Fibroblast of lung (primary cell): ENCODE measurements around the gene TGFB1I1. TPM values are rescaled to one million over a fixed set of nuclear protein-coding genes. Genes with fewer than 3 reads are reported as not detected.

Experiments used
- DNase-seq, 2 donors: peaks; one replicate each; pipeline versions ENCODE4 v3.0.0 to v3.0.0-alpha.2; 2010; ENCODE audit warnings: low read depth in 2 of 2
- H2AFZ ChIP-seq: 2 replicates; pipeline ENCODE4 v1.5.1; 2012; ENCODE audit warnings: low read length, control low read depth, inconsistent platforms
- H3K27ac ChIP-seq: 2 replicates; pipeline ENCODE4 v1.5.1; 2011; ENCODE audit warnings: low read length, control low read depth; ENCODE audit not compliant: insufficient read depth
- H3K27me3 ChIP-seq: 2 replicates; pipeline ENCODE4 v1.5.1; 2011; ENCODE audit warnings: mild to moderate bottlenecking, low read length; ENCODE audit not compliant: control insufficient read depth, insufficient read depth
- H3K36me3 ChIP-seq: 2 replicates; pipeline ENCODE4 v1.5.1; 2011; ENCODE audit warnings: low read length; ENCODE audit not compliant: control insufficient read depth, insufficient read depth
- H3K4me1 ChIP-seq: 2 replicates; pipeline ENCODE4 v1.5.1; 2011; ENCODE audit warnings: low read length; ENCODE audit not compliant: control insufficient read depth, insufficient read depth; ENCODE audit errors: extremely low read depth
- H3K4me2 ChIP-seq: 2 replicates; pipeline ENCODE4 v1.5.1; 2011; ENCODE audit warnings: low read length, control low read depth; ENCODE audit not compliant: insufficient read depth; ENCODE audit errors: extremely low read depth
- H3K4me3 ChIP-seq, 4 experiments: fragments of 200-600 bp in 1 of 4; sonication (generic) in 1 of 4; replicated peaks in 1 of 4; 2 replicates each; pipeline ENCODE4 v1.5.1; 2011 to 2016; ENCODE audit warnings: low read length in 4 of 4, low read depth in 3 of 4, mild to moderate bottlenecking in 3 of 4, control low read depth in 2 of 4, inconsistent platforms in 1 of 4, mixed read lengths in 1 of 4; ENCODE audit not compliant: insufficient read depth in 1 of 4; ENCODE audit errors: control extremely low read depth in 1 of 4
- H3K79me2 ChIP-seq: 2 replicates; pipeline ENCODE4 v1.5.1; 2012; ENCODE audit warnings: mild to moderate bottlenecking, low read length, inconsistent platforms; ENCODE audit not compliant: control insufficient read depth, insufficient read depth
- H3K9ac ChIP-seq: 2 replicates; pipeline ENCODE4 v1.5.1; 2011; ENCODE audit warnings: mild to moderate bottlenecking, low read length, control low read depth; ENCODE audit not compliant: insufficient read depth
- H3K9me3 ChIP-seq: 2 replicates; pipeline ENCODE4 v1.5.1; 2012; ENCODE audit warnings: low read depth, low read length; ENCODE audit not compliant: control insufficient read depth, insufficient read depth
- H4K20me1 ChIP-seq: 2 replicates; pipeline ENCODE4 v1.5.1; 2011; ENCODE audit warnings: low read length; ENCODE audit not compliant: control insufficient read depth, insufficient read depth; ENCODE audit errors: extremely low read depth
- EZH2 ChIP-seq: IDR thresholded peaks from 2 replicates; pipeline ENCODE4 v1.5.1; 2012; ENCODE audit warnings: low read length, control low read depth, mild to moderate bottlenecking; ENCODE audit errors: missing control alignments
- polyA plus RNA-seq, 2 donors: library from polyadenylated mRNA; depleted of rRNA in 1 of 2; stranded (reverse) in 1 of 2; unstranded in 1 of 2; fragments of >200 nt; gene quantifications; 2 replicates each; pipeline ENCODE4 v1.2.1, GENCODE V29; 2011 to 2012; ENCODE audit warnings: missing spikeins in 1 of 2
- total RNA-seq: library from RNA; depleted of rRNA; stranded (reverse); fragments of >200 nt; gene quantifications from 2 replicates; pipeline ENCODE4 v1.2.1, GENCODE V29; 2014
- TF ChIP-seq, protein P1 (sequence below), 2 donors: IDR thresholded peaks in 1 of 2; conservative IDR thresholded peaks in 1 of 2; 1 replicate in 1 of 2; 2 replicates in 1 of 2; pipeline ENCODE4 v1.5.1; 2011 to 2012; ENCODE audit warnings: low read length in 2 of 2, control low read depth in 1 of 2, inconsistent platforms in 1 of 2, low read depth in 1 of 2, mild to moderate bottlenecking in 1 of 2

Gene TGFB1I1
- total and polyA plus RNA-seq, 2 donors (not counting 1 experiment from before 2014, with no cell fraction given) = 46.9 to 94.3 TPM

DNA sequence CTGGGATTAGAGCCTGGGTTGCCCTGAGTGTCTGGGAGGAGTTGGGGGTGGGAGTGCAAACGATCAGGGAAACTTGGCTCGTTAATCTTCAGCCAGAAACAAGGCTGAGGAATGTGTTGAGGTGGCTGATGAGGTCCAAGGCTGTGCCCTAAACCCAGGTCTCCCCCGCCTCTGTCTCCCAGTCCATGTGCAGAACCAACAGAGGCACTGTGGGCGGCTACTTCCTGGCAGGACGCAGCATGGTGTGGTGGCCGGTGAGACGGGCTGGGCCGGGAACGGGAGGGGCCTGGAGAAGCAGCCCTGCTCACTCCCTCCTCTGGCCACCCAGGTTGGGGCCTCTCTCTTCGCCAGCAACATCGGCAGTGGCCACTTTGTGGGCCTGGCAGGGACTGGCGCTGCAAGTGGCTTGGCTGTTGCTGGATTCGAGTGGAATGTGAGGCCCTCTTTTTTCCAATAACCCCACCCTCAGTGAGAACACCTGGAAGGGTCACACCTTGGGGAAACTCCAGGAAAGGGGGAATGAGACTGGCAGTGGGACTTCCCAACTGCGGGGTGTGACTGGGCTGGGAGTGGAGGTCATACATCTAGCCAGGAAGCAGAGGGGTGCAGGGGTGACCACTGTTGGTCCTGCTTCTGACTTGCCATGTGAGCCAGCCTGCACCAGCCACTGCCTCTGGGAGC is 12.7 kb downstream of the TGFB1I1 start:
- no peak overlapping the region for H3K27ac ChIP-seq
- H3K4me2 ChIP-seq = no peak overlapping the region
- H3K9me3 ChIP-seq = no peaks in the 10 kb centered on the region
- no peak overlapping the region for H2AFZ ChIP-seq
- H3K79me2 ChIP-seq = no peaks in the 10 kb centered on the region
- TF ChIP-seq, protein P1, sequence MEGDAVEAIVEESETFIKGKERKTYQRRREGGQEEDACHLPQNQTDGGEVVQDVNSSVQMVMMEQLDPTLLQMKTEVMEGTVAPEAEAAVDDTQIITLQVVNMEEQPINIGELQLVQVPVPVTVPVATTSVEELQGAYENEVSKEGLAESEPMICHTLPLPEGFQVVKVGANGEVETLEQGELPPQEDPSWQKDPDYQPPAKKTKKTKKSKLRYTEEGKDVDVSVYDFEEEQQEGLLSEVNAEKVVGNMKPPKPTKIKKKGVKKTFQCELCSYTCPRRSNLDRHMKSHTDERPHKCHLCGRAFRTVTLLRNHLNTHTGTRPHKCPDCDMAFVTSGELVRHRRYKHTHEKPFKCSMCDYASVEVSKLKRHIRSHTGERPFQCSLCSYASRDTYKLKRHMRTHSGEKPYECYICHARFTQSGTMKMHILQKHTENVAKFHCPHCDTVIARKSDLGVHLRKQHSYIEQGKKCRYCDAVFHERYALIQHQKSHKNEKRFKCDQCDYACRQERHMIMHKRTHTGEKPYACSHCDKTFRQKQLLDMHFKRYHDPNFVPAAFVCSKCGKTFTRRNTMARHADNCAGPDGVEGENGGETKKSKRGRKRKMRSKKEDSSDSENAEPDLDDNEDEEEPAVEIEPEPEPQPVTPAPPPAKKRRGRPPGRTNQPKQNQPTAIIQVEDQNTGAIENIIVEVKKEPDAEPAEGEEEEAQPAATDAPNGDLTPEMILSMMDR (conservative IDR thresholded peaks at IDR 0.05 in 1 of 2, IDR thresholded peaks at IDR 0.05 in 1 of 2; ENCODE audit: low read depth in 1 of 2, low read length in 2 of 2) = no peak
- TF ChIP-seq EZH2 = no peak
- no peaks in the 10 kb centered on the region for H4K20me1 ChIP-seq
- H3K4me3 ChIP-seq = no peak overlapping the region
- DNase-seq = peak in 1 of 2 donors; percentile 45
- H3K9ac ChIP-seq = no peak overlapping the region
- peaks cover 11% of the 10 kb centered on the region for H3K27me3 ChIP-seq
- H3K36me3 ChIP-seq = no peaks in the 10 kb centered on the region
- H3K4me1 ChIP-seq = peaks cover 9% of the 10 kb centered on the region

DNA sequence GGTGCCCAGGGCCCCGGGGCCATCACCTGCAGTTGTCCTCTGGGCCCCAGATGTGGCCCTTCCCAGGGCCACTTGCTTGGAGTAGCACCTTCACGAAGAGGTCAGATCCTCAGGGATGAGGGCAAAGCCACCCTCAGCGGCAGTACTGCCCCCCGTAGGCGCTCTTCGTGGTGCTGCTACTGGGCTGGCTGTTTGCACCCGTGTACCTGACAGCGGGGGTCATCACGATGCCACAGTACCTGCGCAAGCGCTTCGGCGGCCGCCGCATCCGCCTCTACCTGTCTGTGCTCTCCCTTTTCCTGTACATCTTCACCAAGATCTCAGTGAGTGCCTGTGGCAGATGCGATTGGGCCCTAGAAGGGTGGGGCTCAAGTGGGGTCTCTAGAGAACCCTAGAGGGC is 13.6 kb downstream of the TGFB1I1 start:
- Histone ChIP-seq H3K9ac (no peak overlapping the region), H4K20me1 (no peaks in the 10 kb centered on the region), H3K27me3 (peaks cover 11% of the 10 kb centered on the region), H2AFZ (no peak overlapping the region), H3K79me2 (no peaks in the 10 kb centered on the region), H3K36me3 (peaks cover 4% of the 10 kb centered on the region), H3K4me2 (no peak overlapping the region), H3K9me3 (no peaks in the 10 kb centered on the region), H3K27ac (no peak overlapping the region), H3K4me1 (peaks cover 9% of the 10 kb centered on the region), H3K4me3 (no peak overlapping the region)
- DNase-seq = no peak
- no peak for TF ChIP-seq EZH2
- TF ChIP-seq, protein P1 (conservative IDR thresholded peaks at IDR 0.05 in 1 of 2, IDR thresholded peaks at IDR 0.05 in 1 of 2; ENCODE audit: low read depth in 1 of 2, low read length in 2 of 2) = no peak

DNA sequence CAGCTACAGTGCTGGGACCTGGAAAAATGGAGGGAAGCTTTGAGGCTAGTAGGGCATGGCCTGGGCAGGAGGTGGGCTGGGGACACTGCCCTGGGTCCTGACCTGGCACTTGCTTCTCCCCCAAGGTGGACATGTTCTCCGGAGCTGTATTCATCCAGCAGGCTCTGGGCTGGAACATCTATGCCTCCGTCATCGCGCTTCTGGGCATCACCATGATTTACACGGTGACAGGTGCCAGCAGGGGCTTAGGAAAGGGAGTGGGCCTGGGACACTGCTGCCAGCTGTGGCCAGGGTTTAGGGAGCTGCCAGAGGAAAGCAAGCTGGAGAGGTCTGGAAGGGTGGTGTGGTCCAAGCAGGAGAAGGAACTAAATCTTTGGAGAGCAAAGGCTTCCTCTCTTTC is 14.1 kb downstream of the TGFB1I1 start:
- DNase-seq = no peak
- no peaks in the 10 kb centered on the region for H3K79me2 ChIP-seq

More for the DNA sequence above, 14.1 kb downstream of the TGFB1I1 start:
- H3K4me2 ChIP-seq = no peak overlapping the region
- no peak overlapping the region for H3K27ac ChIP-seq
- TF ChIP-seq EZH2 = no peak
- TF ChIP-seq, protein P1 (conservative IDR thresholded peaks at IDR 0.05 in 1 of 2, IDR thresholded peaks at IDR 0.05 in 1 of 2; ENCODE audit: low read depth in 1 of 2, low read length in 2 of 2) = no peak
- no peak overlapping the region for H3K4me3 ChIP-seq
- no peak overlapping the region for H3K9ac ChIP-seq
- H3K4me1 ChIP-seq = peaks cover 9% of the 10 kb centered on the region
- no peak overlapping the region for H2AFZ ChIP-seq
- peaks cover 11% of the 10 kb centered on the region for H3K27me3 ChIP-seq
- H3K36me3 ChIP-seq = peaks cover 4% of the 10 kb centered on the region
- H3K9me3 ChIP-seq = no peaks in the 10 kb centered on the region
- no peaks in the 10 kb centered on the region for H4K20me1 ChIP-seq
